ENCODE data around the gene FOXJ3.

- TF ChIP-seq ARNT (IDR thresholded peaks at IDR 0.05) (no peak), ELF4 (IDR thresholded peaks at IDR 0.05) (no peak), LEF1 (IDR thresholded peaks at IDR 0.05; ENCODE audit: borderline replicate concordance) (no peak)
Observed at GRCh38 chr1:42173961-42174735, 160.9 kb downstream of the FOXJ3 start.
